K562 (cell line): Measurements from ENCODE around the gene FYB1. TPM values are rescaled to one million over a fixed set of nuclear protein-coding genes. Genes with fewer than 3 reads are reported as not detected.
A peak's percentile ranks its signal among the peaks of the same experiment; 100 is the strongest.

Source experiments
- ATAC-seq: fragments of 200-7000 bp; cut with Tn5 transposase; 3 replicates; pipeline ENCODE4 v1.9.1; 2020; ENCODE audit warnings: moderate library complexity
- BruUV-seq: library from RNA; stranded (reverse); fragments of 400-500 nt; replicated peaks from 2 replicates; lab custom pipeline; 2021; lab: Mats Ljungman, UMichigan
- CTCF ChIA-PET: fragments of 300-600 bp; formaldehyde crosslinking; extraction: SDS; loops from one replicate; lab custom pipeline; 2021; ENCODE audit warnings: low intra/inter-chr PET ratio; lab: Yijun Ruan, JAX
- POLR2A ChIA-PET: fragments of 300-600, 350-650 bp; sonication (Branson Sonifier 250); formaldehyde crosslinking; extraction: SDS; loops from one replicate; lab custom pipeline; 2021; ENCODE audit warnings: antibody characterized with exemption, inconsistent platforms; lab: Yijun Ruan, JAX
- DNase-seq, 4 experiments: peaks; one replicate each; pipeline versions ENCODE4 v3.0.0 to v3.0.0-alpha.2; 2011 to 2018; ENCODE audit warnings: low spot score in 3 of 4, mixed read lengths in 3 of 4; ENCODE audit errors: extremely low read depth in 1 of 4
- FAIRE-seq: peaks from 2 replicates; lab custom pipeline; 2011; peaks lifted over from hg19 to GRCh38; lab: Jason Lieb, UNC
- H2AFZ ChIP-seq: 2 replicates; pipeline ENCODE4 v1.6.0; 2011; ENCODE audit warnings: low read depth, low read length, control low read depth, inconsistent platforms
- H3K27ac ChIP-seq: fragments of 200-600 bp; 3 replicates; pipeline ENCODE4 v1.8.0; 2011; ENCODE audit warnings: low read depth, mild to moderate bottlenecking, control low read depth, inconsistent platforms, low read length, moderate library complexity, mixed read lengths; ENCODE audit errors: extremely low read depth
- H3K27me3 ChIP-seq, 2 experiments: fragments of 300-600 bp in 1 of 2; 2 replicates in 1 of 2; 3 replicates in 1 of 2; pipeline versions ENCODE4 v1.6.0 to v1.8.0; 2011; ENCODE audit warnings: inconsistent platforms in 2 of 2, low read length in 2 of 2, mild to moderate bottlenecking in 1 of 2, mixed read lengths in 1 of 2, moderate library complexity in 1 of 2; ENCODE audit not compliant: control insufficient read depth in 2 of 2, insufficient read depth in 2 of 2
- H3K36me3 ChIP-seq: fragments of 300-600 bp; 3 replicates; pipeline ENCODE4 v1.8.0; 2011; ENCODE audit warnings: mild to moderate bottlenecking, low read length, inconsistent platforms; ENCODE audit not compliant: control insufficient read depth, insufficient read depth
- H3K4me1 ChIP-seq, 2 experiments: fragments of 200-600 bp in 1 of 2; replicated peaks in 1 of 2; 2 replicates in 1 of 2; 3 replicates in 1 of 2; pipeline versions ENCODE4 v1.5.1 to v1.8.0; 2011; ENCODE audit warnings: inconsistent platforms in 2 of 2, low read length in 2 of 2, mild to moderate bottlenecking in 1 of 2, mixed read lengths in 1 of 2, moderate library complexity in 1 of 2; ENCODE audit not compliant: control insufficient read depth in 2 of 2, insufficient read depth in 2 of 2
- H3K4me2 ChIP-seq: 2 replicates; pipeline ENCODE4 v1.6.1; 2011; ENCODE audit warnings: low read length, control low read depth, inconsistent platforms, mixed read lengths; ENCODE audit not compliant: insufficient read depth
- H3K4me3 ChIP-seq: fragments of 200-600 bp; sonication (generic), shearing (Covaris generic); 2 replicates; pipeline ENCODE4 v1.5.1; 2016; ENCODE audit warnings: control low read depth, inconsistent platforms
- H3K79me2 ChIP-seq: fragments of 200-600 bp; 3 replicates; pipeline ENCODE4 v1.8.0; 2011; ENCODE audit warnings: low read length, inconsistent platforms; ENCODE audit not compliant: control insufficient read depth, insufficient read depth
- H3K9ac ChIP-seq, 2 experiments: 2 replicates each; pipeline versions ENCODE4 v1.6.0 to v1.6.1; 2011; ENCODE audit warnings: low read depth in 2 of 2, low read length in 2 of 2, control low read depth in 1 of 2, inconsistent platforms in 1 of 2, mild to moderate bottlenecking in 1 of 2, mixed read lengths in 1 of 2; ENCODE audit not compliant: insufficient read depth in 1 of 2
- H3K9me1 ChIP-seq: one replicate; pipeline ENCODE4 v1.6.0; 2011; ENCODE audit warnings: inconsistent platforms, mild to moderate bottlenecking, low read length, moderate library complexity; ENCODE audit not compliant: control insufficient read depth, insufficient read depth
- H3K9me3 ChIP-seq: replicated peaks from 2 replicates; pipeline ENCODE4 v1.5.1; 2011; ENCODE audit warnings: low read depth, low read length, inconsistent platforms; ENCODE audit not compliant: control insufficient read depth, insufficient read depth
- H4K20me1 ChIP-seq: replicated peaks from 2 replicates; pipeline ENCODE4 v1.6.1; 2011; ENCODE audit warnings: low read length, inconsistent platforms, mixed read lengths; ENCODE audit not compliant: control insufficient read depth, insufficient read depth
- COPS2 ChIP-seq: fragments of 450-650 bp; conservative IDR thresholded peaks from 2 replicates; pipeline ENCODE4 v1.6.1; 2016; ENCODE audit warnings: mild to moderate bottlenecking, moderate library complexity
- KAT8 ChIP-seq: fragments of 450-650 bp; IDR thresholded peaks from 2 replicates; pipeline ENCODE4 v1.6.1; 2016; ENCODE audit warnings: low read depth, mild to moderate bottlenecking
- KLF13 ChIP-seq: fragments of 450-650 bp; IDR thresholded peaks from 2 replicates; pipeline ENCODE4 v1.6.1; 2016; ENCODE audit warnings: missing genetic modification characterization, low read depth, mild to moderate bottlenecking, missing compliant biosample characterization, moderate library complexity, borderline replicate concordance
- MTF1 ChIP-seq: fragments of 250-450 bp; sonication (Bioruptor Pico); IDR thresholded peaks from 2 replicates; pipeline ENCODE4 v1.9.0; 2021; ENCODE audit warnings: moderate library complexity, mild to moderate bottlenecking, inconsistent platforms, borderline replicate concordance
- PCBP1 ChIP-seq: fragments of 200-400 bp; formaldehyde crosslinking; IDR thresholded peaks from 2 replicates; pipeline ENCODE4 v1.6.1; 2018; ENCODE audit warnings: mild to moderate bottlenecking, low read depth, low read length; ENCODE audit not compliant: poor library complexity, severe bottlenecking
- SRSF1 ChIP-seq: fragments of 200-400 bp; formaldehyde crosslinking; IDR thresholded peaks from 2 replicates; pipeline ENCODE4 v1.6.1; 2017; ENCODE audit warnings: mild to moderate bottlenecking, low read depth, low read length, moderate library complexity
- TAL1 ChIP-seq: fragments of 450-650 bp; IDR thresholded peaks from 2 replicates; pipeline ENCODE4 v1.6.1; 2016; ENCODE audit warnings: mild to moderate bottlenecking
- TBL1XR1 ChIP-seq, 2 experiments: IDR thresholded peaks; 2 replicates each; pipeline ENCODE4 v1.6.1; 2012; ENCODE audit warnings: improper control_type of control experiment in 2 of 2, low read length in 2 of 2, mild to moderate bottlenecking in 1 of 2
- ZBTB40 ChIP-seq, 2 experiments: fragments of 450-650 bp in 1 of 2; sonication (generic) in 1 of 2; formaldehyde crosslinking in 1 of 2; IDR thresholded peaks; 2 replicates each; pipeline versions ENCODE4 v1.7.1 to v1.9.0; 2016 to 2022; ENCODE audit warnings: inconsistent platforms in 1 of 2, mild to moderate bottlenecking in 1 of 2, missing genetic modification reagents in 1 of 2
- ZNF507 ChIP-seq: conservative IDR thresholded peaks from 2 replicates; pipeline ENCODE4 v1.6.1; 2017; ENCODE audit warnings: missing genetic modification characterization, missing compliant biosample characterization
- ZNF639 ChIP-seq, 2 experiments: fragments of 200-800 bp in 1 of 2; sonication (Bioruptor generic) in 1 of 2; sonication (generic) in 1 of 2; formaldehyde crosslinking in 1 of 2; IDR thresholded peaks in 1 of 2; conservative IDR thresholded peaks in 1 of 2; 2 replicates each; pipeline versions ENCODE4 v1.5.0 to v1.6.1; 2016 to 2020; ENCODE audit warnings: missing compliant biosample characterization in 1 of 2, missing genetic modification characterization in 1 of 2, missing genetic modification reagents in 1 of 2
- in situ Hi-C: fragments of 300-500 bp; cut with MboI; formaldehyde crosslinking; loops from 4 replicates; pipeline ENCODE4 v1.15.0; 2018; ENCODE audit warnings: inconsistent platforms, mixed read lengths
- intact Hi-C: fragments of 100-400 bp; cut with micrococcal nuclease; formaldehyde crosslinking; loops from 2 replicates; pipeline ENCODE4 v1.14.2; 2022
- polyA plus RNA-seq, 8 experiments: library from polyadenylated mRNA; depleted of rRNA in 4 of 8; stranded (reverse) in 5 of 8; unstranded in 3 of 8; fragments of >200 nt; fragmentation: Nextera tagmentation in 2 of 8; fragmentation: Illumina TruSeq in 1 of 8; extraction: Ambion mirVana in 2 of 8; extraction: Trizol in 1 of 8; gene quantifications; 2 replicates each; pipeline versions ENCODE4 v1.2.1 to v1.2.3, GENCODE V29; 2011 to 2014; ENCODE audit warnings: inconsistent platforms in 1 of 8, missing spikeins in 1 of 8
- total RNA-seq, 7 experiments: library from RNA; depleted of rRNA in 6 of 7; stranded (reverse); fragments of >200 nt in 6 of 7; fragmentation: Illumina TruSeq in 2 of 7; extraction: Trizol in 2 of 7; gene quantifications; 2 replicates each; pipeline versions ENCODE4 v1.2.1 to v1.2.3, GENCODE V29; 2011 to 2021; ENCODE audit warnings: low replicate concordance in 1 of 7

FYB1 gene
- total and polyA plus RNA-seq, 9 of the 15 experiments (the other 6 are each of a cell fraction or from before 2014, with no cell fraction given): 4.7 to 31.5 (median 9.7) TPM

- TF ChIP-seq COPS2: no peak
- TF ChIP-seq PCBP1: no peak
- no peak for TF ChIP-seq MTF1
- TF ChIP-seq KLF13 (tag): no peak
- no peak for TF ChIP-seq ZNF507 (tag)
- no peak for TF ChIP-seq ZNF639 (CRISPR knock-in tag; conservative IDR thresholded peaks at IDR 0.05 in 1 of 2, IDR thresholded peaks at IDR 0.05 in 1 of 2)
- no peak for TF ChIP-seq KAT8
- no peak for TF ChIP-seq TBL1XR1 (IDR thresholded peaks at IDR 0.05; ENCODE audit: low read length in 2 of 2)
These were observed 43.6 kb upstream of the FYB1 start (continued) for GRCh38 chr5:39262981-39263380.

GRCh38 chr5:39260095-39260494 lies 40.7 kb upstream of the FYB1 start:
- no peak overlapping the region for H3K9ac ChIP-seq
- ATAC-seq: no peak
- TF ChIP-seq ZBTB40 (IDR thresholded peaks at IDR 0.05) (peak; percentile 88), ZBTB40 (CRISPR knock-in tag; IDR thresholded peaks at IDR 0.05) (peak; percentile 85), TAL1 (0 out of 2 replicates have a peak, but pooled peaks have one; percentile 11), SRSF1 (no peak)

More at GRCh38 chr5:39260095-39260494, 40.7 kb upstream of the FYB1 start:
- Histone ChIP-seq H3K4me2 (no peak overlapping the region), H3K4me1 (no peaks in the 10 kb centered on the region), H3K9me1 (no peaks in the 10 kb centered on the region), H4K20me1 (no peaks in the 10 kb centered on the region), H3K27me3 (no peaks in the 10 kb centered on the region), H3K36me3 (no peaks in the 10 kb centered on the region), H3K4me3 (no peak overlapping the region), H3K9me3 (no peaks in the 10 kb centered on the region), H3K27ac (no peak overlapping the region), H3K79me2 (no peaks in the 10 kb centered on the region), H2AFZ (0 out of 2 replicates have a peak overlapping the region, but pooled peaks have one; percentile 10)
- intact Hi-C loops (no loop called here), in situ Hi-C loops (no loop called here)
- POLR2A ChIA-PET: interaction anchor here (0.9 kb wide), 1 partner anchor 10 kb away, joined by 4 read pairs; no protein-coding TSS in a partner anchor
- no peak for FAIRE-seq
- no peak for DNase-seq
- CTCF ChIA-PET: no interaction called here
- BruUV-seq: no TSS peak
